GM12878 (cell line): ENCODE results near the gene LSM10. TPM values are rescaled to one million over a fixed set of nuclear protein-coding genes. Genes with fewer than 3 reads are reported as not detected.

Experiments used
- ATAC-seq: fragments of 200-7000 bp; cut with Tn5 transposase; 3 replicates; pipeline ENCODE4 v1.9.1; 2020; ENCODE audit warnings: mild to moderate bottlenecking, moderate library complexity
- BruUV-seq: library from RNA; stranded (reverse); fragments of 400-500 nt; replicated peaks from 2 replicates; lab custom pipeline; 2021; lab: Mats Ljungman, UMichigan
- CTCF ChIA-PET: fragments of 300-600 bp; sonication (Branson Sonifier 250); formaldehyde crosslinking; extraction: SDS; loops from one replicate; lab custom pipeline; 2021; ENCODE audit warnings: inconsistent platforms; lab: Yijun Ruan, JAX
- POLR2A ChIA-PET: fragments of 350-600 bp; formaldehyde crosslinking; extraction: SDS; loops from one replicate; lab custom pipeline; 2021; ENCODE audit warnings: inconsistent platforms; lab: Charles Lee
- RAD21 ChIA-PET: fragments of 300-600 bp; sonication (Branson Sonifier 250); formaldehyde crosslinking; loops from one replicate; lab custom pipeline; 2023; ENCODE audit warnings: antibody characterized with exemption; ENCODE audit not compliant: unreplicated experiment; lab: Charles Lee
- SMC1A ChIA-PET: fragments of 300-600 bp; sonication (Branson Sonifier 250); formaldehyde crosslinking; loops from one replicate; lab custom pipeline; 2023; ENCODE audit not compliant: unreplicated experiment, uncharacterized antibody; lab: Charles Lee
- DNase-seq: peaks from one replicate; pipeline ENCODE4 v3.0.0-alpha.2; 2011; ENCODE audit warnings: low read depth, low spot score
- FAIRE-seq: peaks from 3 replicates; lab custom pipeline; 2011; peaks lifted over from hg19 to GRCh38; lab: Jason Lieb, UNC
- H2AFZ ChIP-seq: 2 replicates; pipeline ENCODE4 v1.6.0; 2011; ENCODE audit warnings: low read depth, low read length, control low read depth; ENCODE audit not compliant: control insufficient read depth
- H3K27ac ChIP-seq: 2 replicates; pipeline ENCODE4 v1.5.1; 2011; ENCODE audit warnings: control low read depth; ENCODE audit not compliant: control insufficient read depth, insufficient read depth
- H3K27me3 ChIP-seq, 2 experiments: replicated peaks in 1 of 2; 2 replicates each; pipeline versions ENCODE4 v1.6.0 to v1.6.1; 2011; ENCODE audit warnings: low read length in 1 of 2; ENCODE audit not compliant: control insufficient read depth in 2 of 2, insufficient read depth in 2 of 2
- H3K36me3 ChIP-seq, 2 experiments: 2 replicates each; pipeline ENCODE4 v1.5.1; 2011; ENCODE audit warnings: low read length in 1 of 2; ENCODE audit not compliant: control insufficient read depth in 2 of 2, insufficient read depth in 2 of 2
- H3K4me1 ChIP-seq: 2 replicates; pipeline ENCODE4 v1.6.1; 2011; ENCODE audit warnings: mild to moderate bottlenecking, low read length, moderate library complexity, mixed read lengths; ENCODE audit not compliant: control insufficient read depth, insufficient read depth
- H3K4me2 ChIP-seq: 2 replicates; pipeline ENCODE4 v1.6.0; 2011; ENCODE audit warnings: control low read depth; ENCODE audit not compliant: control insufficient read depth, insufficient read depth
- H3K4me3 ChIP-seq: fragments of 200-600 bp; sonication (generic); 2 replicates; pipeline ENCODE4 v1.5.1; 2016
- H3K79me2 ChIP-seq: 2 replicates; pipeline ENCODE4 v1.6.0; 2011; ENCODE audit warnings: low read length; ENCODE audit not compliant: control insufficient read depth, insufficient read depth
- H3K9ac ChIP-seq: 2 replicates; pipeline ENCODE4 v1.8.0; 2011; ENCODE audit warnings: low read length, control low read depth, mixed read lengths; ENCODE audit not compliant: control insufficient read depth, insufficient read depth
- H3K9me3 ChIP-seq: replicated peaks from 3 replicates; pipeline ENCODE4 v1.5.1; 2011; ENCODE audit warnings: mild to moderate bottlenecking, low read length; ENCODE audit not compliant: control insufficient read depth, insufficient read depth
- H4K20me1 ChIP-seq: 2 replicates; pipeline ENCODE4 v1.6.0; 2011; ENCODE audit not compliant: control insufficient read depth, insufficient read depth
- BACH1 ChIP-seq: fragments of 450-650 bp; IDR thresholded peaks from 2 replicates; pipeline ENCODE4 v1.6.1; 2017; ENCODE audit warnings: mild to moderate bottlenecking, borderline replicate concordance
- BCL3 ChIP-seq: IDR thresholded peaks from 2 replicates; pipeline ENCODE4 v1.6.1; 2011; ENCODE audit warnings: borderline replicate concordance, low read depth, mild to moderate bottlenecking, moderate library complexity, low read length; ENCODE audit not compliant: insufficient read depth, poor library complexity, severe bottlenecking
- CREB1 ChIP-seq: IDR thresholded peaks from 2 replicates; pipeline ENCODE4 v1.6.1; 2012; ENCODE audit warnings: low read depth, mild to moderate bottlenecking, inconsistent platforms
- PAX8 ChIP-seq: fragments of 450-650 bp; IDR thresholded peaks from 2 replicates; pipeline ENCODE4 v1.6.1; 2017; ENCODE audit warnings: mild to moderate bottlenecking, moderate library complexity
- WGBS: methylation state at CpG from one replicate; pipeline ENCODE4 v1.1.6; 2016; ENCODE audit warnings: low lambda C conversion rate; ENCODE audit not compliant: insufficient replicate concordance, insufficient coverage; ENCODE audit errors: missing lambda C conversion rate; 5-methylcytosine and 5-hydroxymethylcytosine counted together
- in situ Hi-C: fragments of 300-500 bp; cut with MboI; formaldehyde crosslinking; loops from 9 replicates; pipeline ENCODE4 v1.14.3; 2018; ENCODE audit warnings: mixed read lengths
- intact Hi-C: fragments of 100-400 bp; cut with micrococcal nuclease; formaldehyde crosslinking; loops from one replicate; pipeline ENCODE4 v1.14.2; 2022; ENCODE audit not compliant: unreplicated experiment
- polyA plus RNA-seq, 11 experiments: library from polyadenylated mRNA; depleted of rRNA in 4 of 11; unstranded in 6 of 11; stranded (reverse) in 5 of 11; fragments of >200 nt; fragmentation: Nextera tagmentation in 4 of 11; fragmentation: Illumina TruSeq in 1 of 11; extraction: Ambion mirVana in 4 of 11; extraction: Trizol in 1 of 11; gene quantifications; 1 replicate in 1 of 11; 2 replicates in 10 of 11; pipeline versions ENCODE4 v1.2.1 to v1.2.3, GENCODE V29; 2011 to 2016; ENCODE audit warnings: inconsistent platforms in 2 of 11, missing spikeins in 2 of 11, low read depth in 1 of 11
- total RNA-seq, 4 experiments: library from RNA; depleted of rRNA in 3 of 4; stranded (reverse); fragments of >200 nt in 3 of 4; fragmentation: Illumina TruSeq in 1 of 4; extraction: Trizol in 1 of 4; gene quantifications; 2 replicates each; pipeline versions ENCODE4 v1.2.1 to v1.2.3, GENCODE V29; 2013 to 2021
- TF ChIP-seq, protein P1 (sequence below): fragments of 450-650 bp; IDR thresholded peaks from 2 replicates; pipeline ENCODE4 v1.6.1; 2017; ENCODE audit warnings: low read depth, mild to moderate bottlenecking, moderate library complexity
- TF ChIP-seq, protein P2 (sequence below): fragments of 450-650 bp; IDR thresholded peaks from 2 replicates; pipeline ENCODE4 v1.6.1; 2017; ENCODE audit warnings: mild to moderate bottlenecking, low read depth, inconsistent platforms; ENCODE audit not compliant: poor library complexity, severe bottlenecking

Gene LSM10
- total and polyA plus RNA-seq, 10 of the 15 experiments (the other 5 are each of a cell fraction or from before 2014, with no cell fraction given): 13.1 to 103 (median 57.5) TPM

DNA sequence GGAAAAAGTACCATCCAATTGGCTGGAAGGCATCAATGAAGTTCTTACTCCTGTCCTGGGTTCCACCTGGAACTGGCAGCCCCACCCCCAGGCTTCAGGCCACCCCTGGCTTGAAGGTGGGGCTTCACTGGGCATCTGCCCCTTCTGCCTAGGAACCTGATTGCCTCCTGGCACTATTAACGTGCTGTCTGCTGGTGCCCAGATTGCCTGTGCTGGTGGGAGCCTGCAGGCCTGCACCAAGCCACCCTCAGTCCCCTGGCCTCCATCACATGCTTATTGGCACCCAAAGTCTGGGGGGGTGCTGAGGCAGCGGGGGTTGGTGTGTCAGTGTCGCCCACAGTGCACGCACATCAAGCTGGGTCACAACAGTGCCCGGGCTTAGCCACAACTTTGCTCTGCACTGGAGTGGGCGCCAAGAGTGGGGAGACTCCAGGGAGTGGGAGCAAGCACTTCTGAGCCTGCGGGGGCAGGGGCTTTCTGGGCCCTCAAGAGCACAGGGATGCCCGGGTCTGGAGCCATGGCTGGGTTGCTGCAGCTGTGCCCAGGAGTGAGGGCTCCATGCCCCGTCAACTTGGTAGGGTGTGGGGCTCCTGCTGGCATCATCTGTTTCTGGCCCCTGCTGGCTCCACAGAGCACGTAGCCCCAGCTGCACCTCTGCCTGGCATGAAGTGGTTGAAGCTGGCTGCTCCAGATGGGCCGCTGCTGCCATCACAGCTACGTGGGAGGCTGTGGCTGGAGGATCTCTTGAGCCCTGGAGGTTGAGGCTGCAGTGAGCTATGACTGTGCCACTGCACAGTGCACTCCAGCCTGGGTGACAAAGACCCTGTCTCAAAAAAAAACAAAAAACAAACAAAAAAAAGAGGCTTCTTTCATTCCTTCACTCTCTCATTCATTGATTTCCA, 4.1 kb upstream of the LSM10 start:
- no peak overlapping the region for H3K9ac ChIP-seq

More for the DNA sequence above, 4.1 kb upstream of the LSM10 start:
- ChIA-PET SMC1A (no interaction called here), POLR2A (interaction anchor here (5.8 kb wide), 1 partner anchor 18 kb away, joined by 44 read pairs; the partner anchor contains the start of gene STK40), CTCF (interaction anchor here (1.2 kb wide), 1 partner anchor 18 kb away, joined by 4 read pairs; no protein-coding TSS in a partner anchor), RAD21 (interaction anchor here (1.0 kb wide), 1 partner anchor 53 kb away, joined by 3 read pairs; no protein-coding TSS in a partner anchor)
- Histone ChIP-seq H3K4me3 (no peak overlapping the region), H3K27me3 (no peaks in the 10 kb centered on the region), H3K36me3 (no peaks in the 10 kb centered on the region), H2AFZ (peak overlapping the region; percentile 79; the same call in 1 of the 2 replicates), H3K4me1 (peaks cover 7% of the 10 kb centered on the region), H4K20me1 (no peaks in the 10 kb centered on the region), H3K79me2 (peaks cover 11% of the 10 kb centered on the region), H3K4me2 (peak overlapping the region; percentile 44), H3K27ac (0 out of 2 replicates have a peak overlapping the region, but pooled peaks have one; percentile 38), H3K9me3 (peaks cover 2% of the 10 kb centered on the region; the same call in 2 of the 3 replicates)
- 85% methylated on average over 12 of the region's 12 CpGs for WGBS
- ATAC-seq: no peak
- in situ Hi-C loops (no loop called here), intact Hi-C loops (no loop called here)
- no peak for FAIRE-seq
- no peak for DNase-seq
- no TSS peak for BruUV-seq
- TF ChIP-seq CREB1 (no peak), PAX8 (no peak), BCL3 (peak; percentile 36), BACH1 (no peak)
- TF ChIP-seq, protein P1, sequence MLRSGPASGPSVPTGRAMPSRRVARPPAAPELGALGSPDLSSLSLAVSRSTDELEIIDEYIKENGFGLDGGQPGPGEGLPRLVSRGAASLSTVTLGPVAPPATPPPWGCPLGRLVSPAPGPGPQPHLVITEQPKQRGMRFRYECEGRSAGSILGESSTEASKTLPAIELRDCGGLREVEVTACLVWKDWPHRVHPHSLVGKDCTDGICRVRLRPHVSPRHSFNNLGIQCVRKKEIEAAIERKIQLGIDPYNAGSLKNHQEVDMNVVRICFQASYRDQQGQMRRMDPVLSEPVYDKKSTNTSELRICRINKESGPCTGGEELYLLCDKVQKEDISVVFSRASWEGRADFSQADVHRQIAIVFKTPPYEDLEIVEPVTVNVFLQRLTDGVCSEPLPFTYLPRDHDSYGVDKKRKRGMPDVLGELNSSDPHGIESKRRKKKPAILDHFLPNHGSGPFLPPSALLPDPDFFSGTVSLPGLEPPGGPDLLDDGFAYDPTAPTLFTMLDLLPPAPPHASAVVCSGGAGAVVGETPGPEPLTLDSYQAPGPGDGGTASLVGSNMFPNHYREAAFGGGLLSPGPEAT: no peak
- TF ChIP-seq, protein P2, sequence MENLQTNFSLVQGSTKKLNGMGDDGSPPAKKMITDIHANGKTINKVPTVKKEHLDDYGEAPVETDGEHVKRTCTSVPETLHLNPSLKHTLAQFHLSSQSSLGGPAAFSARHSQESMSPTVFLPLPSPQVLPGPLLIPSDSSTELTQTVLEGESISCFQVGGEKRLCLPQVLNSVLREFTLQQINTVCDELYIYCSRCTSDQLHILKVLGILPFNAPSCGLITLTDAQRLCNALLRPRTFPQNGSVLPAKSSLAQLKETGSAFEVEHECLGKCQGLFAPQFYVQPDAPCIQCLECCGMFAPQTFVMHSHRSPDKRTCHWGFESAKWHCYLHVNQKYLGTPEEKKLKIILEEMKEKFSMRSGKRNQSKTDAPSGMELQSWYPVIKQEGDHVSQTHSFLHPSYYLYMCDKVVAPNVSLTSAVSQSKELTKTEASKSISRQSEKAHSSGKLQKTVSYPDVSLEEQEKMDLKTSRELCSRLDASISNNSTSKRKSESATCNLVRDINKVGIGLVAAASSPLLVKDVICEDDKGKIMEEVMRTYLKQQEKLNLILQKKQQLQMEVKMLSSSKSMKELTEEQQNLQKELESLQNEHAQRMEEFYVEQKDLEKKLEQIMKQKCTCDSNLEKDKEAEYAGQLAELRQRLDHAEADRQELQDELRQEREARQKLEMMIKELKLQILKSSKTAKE: no peak
